Astrocyte of the cerebellum (primary cell): ENCODE measurements around the gene BANF1.
A peak's percentile ranks its signal among the peaks of the same experiment; 100 is the strongest.

Experiments
- DNase-seq: peaks from one replicate; pipeline ENCODE4 v3.0.0-alpha.2; 2011; ENCODE audit warnings: low read depth
- H3K4me3 ChIP-seq: 2 replicates; pipeline ENCODE4 v1.5.1; 2011; ENCODE audit warnings: mild to moderate bottlenecking, low read depth, low read length, moderate library complexity
- CTCF ChIP-seq: IDR thresholded peaks from 2 replicates; pipeline ENCODE4 v1.5.1; 2012; ENCODE audit warnings: low read length, low read depth, moderate library complexity, mild to moderate bottlenecking; ENCODE audit errors: missing control alignments
- in situ Hi-C: cut with HindIII; loops from 2 replicates; pipeline ENCODE4 v1.10.0; 2017; ENCODE audit warnings: low sequenced_read_pairs

BANF1 gene

DNA sequence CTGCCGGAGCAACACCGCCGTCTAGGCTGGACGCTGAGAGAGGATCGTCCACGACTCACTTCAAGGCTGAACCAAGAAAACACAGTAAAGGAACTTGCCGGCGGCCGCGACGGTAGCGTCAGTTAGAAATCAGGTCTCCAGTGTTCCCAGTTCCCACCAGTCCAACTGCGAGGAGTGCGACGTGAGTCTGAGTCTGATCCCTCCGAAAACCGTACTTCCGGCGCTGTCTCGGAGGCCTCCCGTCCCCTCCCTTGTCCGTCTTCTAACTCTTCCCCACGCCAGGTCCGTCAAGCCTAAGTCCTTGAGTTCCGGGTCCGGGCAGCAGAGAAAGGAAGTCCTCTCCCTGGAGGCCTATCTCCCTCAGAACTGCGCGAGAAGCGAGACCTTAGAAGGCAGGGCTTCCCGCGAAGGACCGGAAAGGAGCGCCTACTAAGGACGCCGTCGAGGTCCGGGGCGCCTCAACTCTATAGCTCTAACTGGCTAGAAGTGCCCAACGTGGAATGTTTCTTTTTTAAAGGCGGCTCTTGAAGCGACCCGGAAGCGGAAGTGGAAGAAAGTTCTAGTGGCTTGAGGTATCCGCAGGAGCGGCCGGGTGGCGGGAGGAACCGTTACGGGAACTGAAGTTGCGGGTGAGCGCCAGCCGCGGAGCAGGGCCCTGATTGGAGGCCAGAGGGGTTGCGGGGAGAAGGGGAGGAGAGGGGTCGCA, at the start of gene BANF1, which contains the start of gene EIF1AD:
Gene BANF1 (plus strand): TSS at position 562 of the 706 bp plus-strand sequence. CDS start 748 bp downstream, outside the sequence.
Gene EIF1AD (minus strand): TSS at position 216 of the 706 bp plus-strand sequence. CDS start 1,768 bp downstream, outside the sequence.
- no peak for TF ChIP-seq CTCF
- peak within 1 kb of the TSS; percentile 73 for H3K4me3 ChIP-seq
- in situ Hi-C loops: no loop called here
- DNase-seq: peak; percentile 96

DNA sequence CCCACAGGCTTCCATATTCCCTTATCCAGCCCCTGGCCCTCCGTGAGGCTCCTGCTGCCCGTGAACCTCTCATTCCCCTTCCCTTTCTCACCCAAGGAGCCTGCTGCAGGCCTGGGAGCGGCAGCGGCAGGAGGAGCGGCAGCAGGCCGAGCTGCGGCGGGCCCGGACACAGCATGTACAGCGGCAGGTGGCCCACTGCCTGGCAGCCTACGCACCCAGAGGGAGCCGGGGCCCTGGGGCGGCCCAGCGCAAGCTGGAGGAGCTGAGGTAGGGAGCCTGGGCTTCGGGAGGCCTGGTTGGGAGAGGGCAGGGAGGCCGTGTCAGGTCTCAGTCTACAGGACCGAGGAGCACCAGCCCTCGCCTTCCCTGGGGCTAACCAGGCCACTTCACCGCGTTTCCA, 48.8 kb upstream of the BANF1 start:
- no peak overlapping the region for H3K4me3 ChIP-seq
- DNase-seq: no peak
- TF ChIP-seq CTCF: no peak
- in situ Hi-C loops: no loop called here

DNA sequence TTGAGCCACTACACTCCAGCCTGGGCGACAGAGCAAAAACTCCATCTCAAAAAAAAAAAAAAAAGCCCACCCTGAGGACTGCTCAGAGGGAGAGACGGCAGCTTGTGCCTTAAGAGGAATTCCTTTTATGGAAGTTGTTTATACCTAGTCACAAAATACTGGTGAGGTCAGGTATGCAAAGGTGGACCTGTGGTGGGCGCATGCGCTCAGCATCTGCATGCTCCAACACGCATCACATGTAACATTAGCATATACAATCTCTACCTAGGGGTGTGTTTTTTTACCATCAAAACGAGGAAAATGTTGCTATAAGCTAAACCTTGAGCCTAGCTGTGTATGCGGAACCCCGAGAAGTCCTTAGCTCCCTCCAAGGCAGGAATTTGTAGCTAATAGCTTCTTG, 47.5 kb upstream of the BANF1 start:
- no peak overlapping the region for H3K4me3 ChIP-seq
- TF ChIP-seq CTCF: no peak
- in situ Hi-C loops: no loop called here
- no peak for DNase-seq

GRCh38 chr11:65958291-65958690, 44.0 kb upstream of the BANF1 start:
- TF ChIP-seq CTCF: no peak
- DNase-seq: no peak
- no peak overlapping the region for H3K4me3 ChIP-seq
- in situ Hi-C loops: no loop called here

DNA sequence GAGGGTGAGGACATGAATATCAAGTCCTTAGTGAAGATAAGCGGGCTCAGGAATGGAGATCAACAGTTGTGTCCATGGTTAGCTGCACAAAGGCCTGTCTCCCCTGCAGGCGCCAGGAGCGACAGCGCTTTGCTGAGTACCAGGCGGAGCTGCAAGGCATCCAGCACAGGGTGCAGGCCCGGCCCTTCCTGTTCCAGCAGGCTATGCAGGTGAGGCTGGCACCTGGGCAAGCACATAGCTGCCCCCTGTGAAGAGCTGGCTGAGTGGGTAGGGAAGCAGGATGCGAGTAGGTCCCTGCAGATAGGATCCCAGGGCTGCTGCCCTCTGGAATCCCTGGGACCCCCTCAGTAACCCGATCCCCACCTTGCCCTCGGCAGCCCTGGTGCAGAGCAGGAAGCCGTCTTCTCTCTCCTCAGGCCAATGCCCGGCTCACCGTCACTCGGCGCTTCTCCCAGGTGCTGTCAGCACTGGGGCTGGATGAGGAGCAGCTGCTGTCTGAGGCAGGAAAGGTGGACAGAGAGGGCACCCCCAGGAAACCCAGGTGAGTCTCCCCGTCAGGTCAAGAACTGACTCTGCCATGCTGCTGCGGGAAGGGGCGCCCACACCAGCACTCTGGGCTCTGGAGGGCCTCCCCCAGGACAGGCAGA, 43.4 kb upstream of the BANF1 start:
- TF ChIP-seq CTCF: no peak
- H3K4me3 ChIP-seq: no peak overlapping the region
- in situ Hi-C loops: no loop called here
- no peak for DNase-seq

DNA sequence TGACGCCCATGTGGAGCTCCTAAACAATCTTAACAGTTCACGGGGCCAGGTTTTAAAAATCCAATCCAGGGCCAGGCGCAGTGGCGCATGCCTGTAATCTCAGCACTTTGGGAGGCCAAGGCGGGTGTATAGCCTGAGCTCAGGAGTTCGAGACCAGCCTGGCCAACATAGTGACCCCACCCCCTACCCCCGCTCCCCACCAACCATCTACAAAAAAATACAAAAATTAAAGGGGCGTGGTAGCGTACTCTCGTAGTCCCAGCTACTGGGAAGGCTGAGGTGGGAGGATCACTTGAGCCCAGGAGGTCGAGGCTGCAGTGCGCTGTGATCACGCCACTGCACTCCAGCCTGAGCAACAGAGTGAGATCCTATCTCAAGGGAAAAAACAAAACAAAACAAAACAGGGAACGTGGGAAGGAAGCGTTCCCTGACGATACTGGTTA, 41.5 kb upstream of the BANF1 start:
- no peak for DNase-seq
- in situ Hi-C loops: no loop called here
- TF ChIP-seq CTCF: no peak
- H3K4me3 ChIP-seq: peak overlapping the region; percentile 91
